GM23338 (cell line): ENCODE measurements around the gene FERMT3. TPM values are rescaled to one million over a fixed set of nuclear protein-coding genes. Genes with fewer than 3 reads are reported as not detected.

Experiments
- ATAC-seq: fragments of 200-7000 bp; cut with Tn5 transposase; 3 replicates; pipeline ENCODE4 v1.9.1; 2020
- DNase-seq: peaks from one replicate; pipeline ENCODE4 v3.0.0-alpha.2; 2015; ENCODE audit warnings: low spot score
- H2AFZ ChIP-seq: fragments of 200-600 bp; sonication (generic); 2 replicates; pipeline ENCODE4 v1.8.0; 2016; ENCODE audit warnings: antibody characterized with exemption, mild to moderate bottlenecking, moderate library complexity
- H3F3A ChIP-seq: fragments of 200-600 bp; sonication (generic); replicated peaks from 2 replicates; pipeline ENCODE4 v1.8.0; 2017; ENCODE audit warnings: antibody characterized with exemption, mixed run types, low read depth
- H3K27ac ChIP-seq: fragments of 200-600 bp; sonication (generic); 2 replicates; pipeline ENCODE4 v1.6.1; 2016; ENCODE audit warnings: low read depth
- H3K27me3 ChIP-seq: fragments of 200-600 bp; sonication (generic); 2 replicates; pipeline ENCODE4 v1.8.0; 2016; ENCODE audit warnings: mild to moderate bottlenecking, mixed run types, moderate library complexity; ENCODE audit not compliant: insufficient read depth
- H3K36me3 ChIP-seq: fragments of 200-600 bp; sonication (generic); 2 replicates; pipeline ENCODE4 v1.8.0; 2016; ENCODE audit warnings: mild to moderate bottlenecking; ENCODE audit not compliant: insufficient read depth
- H3K4me1 ChIP-seq: fragments of 200-600 bp; sonication (generic); 2 replicates; pipeline ENCODE4 v1.8.0; 2016; ENCODE audit warnings: mild to moderate bottlenecking, moderate library complexity; ENCODE audit not compliant: insufficient read depth
- H3K4me2 ChIP-seq: fragments of 200-600 bp; sonication (generic); 2 replicates; pipeline ENCODE4 v1.7.1; 2017; ENCODE audit warnings: mixed run types
- H3K4me3 ChIP-seq: fragments of 200-600 bp; sonication (generic); 2 replicates; pipeline ENCODE4 v1.6.1; 2016; ENCODE audit warnings: mixed run types
- H3K79me2 ChIP-seq: fragments of 200-600 bp; sonication (generic); replicated peaks from 2 replicates; pipeline ENCODE4 v1.8.0; 2017; ENCODE audit warnings: mild to moderate bottlenecking; ENCODE audit not compliant: insufficient read depth
- H3K9me2 ChIP-seq: fragments of 200-600 bp; sonication (generic); 2 replicates; pipeline ENCODE4 v1.8.0; 2017; ENCODE audit not compliant: insufficient read depth
- H4K20me1 ChIP-seq: fragments of 200-600 bp; sonication (generic); replicated peaks from 2 replicates; pipeline ENCODE4 v1.8.0; 2017; ENCODE audit warnings: mild to moderate bottlenecking; ENCODE audit not compliant: insufficient read depth
- H3K27ac Mint-ChIP-seq: 2 replicates; pipeline ENCODE4 v1.8.0; 2020; ENCODE audit warnings: inconsistent platforms, mild to moderate bottlenecking, moderate library complexity, mixed read lengths
- H3K27me3 Mint-ChIP-seq: 3 replicates; pipeline ENCODE4 v1.8.0; 2022; ENCODE audit warnings: low read depth, mild to moderate bottlenecking, moderate library complexity, mixed read lengths, inconsistent platforms; ENCODE audit not compliant: insufficient read depth, poor library complexity
- H3K36me3 Mint-ChIP-seq: 3 replicates; pipeline ENCODE4 v1.8.0; 2021; ENCODE audit warnings: low read depth, mild to moderate bottlenecking, inconsistent platforms, moderate library complexity, mixed read lengths
- H3K4me1 Mint-ChIP-seq: 3 replicates; pipeline ENCODE4 v1.8.0; 2020; ENCODE audit warnings: mild to moderate bottlenecking, inconsistent platforms, mixed read lengths
- H3K4me3 Mint-ChIP-seq: 3 replicates; pipeline ENCODE4 v1.8.0; 2021; ENCODE audit warnings: moderate library complexity, mild to moderate bottlenecking, inconsistent platforms, mixed read lengths
- H3K9me3 Mint-ChIP-seq: 3 replicates; pipeline ENCODE4 v1.8.0; 2020; ENCODE audit warnings: moderate library complexity, mild to moderate bottlenecking, inconsistent platforms, mixed read lengths
- CREB1 ChIP-seq: fragments of 250-450 bp; sonication (Bioruptor Pico); IDR thresholded peaks from 2 replicates; pipeline ENCODE4 v1.5.0; 2020; ENCODE audit warnings: low read depth, mild to moderate bottlenecking, moderate library complexity
- CTCF ChIP-seq, 2 experiments: fragments of 200-600 bp in 1 of 2; sonication (generic) in 1 of 2; conservative IDR thresholded peaks; 2 replicates each; pipeline versions ENCODE4 v1.5.1 to v1.6.1; 2016 to 2017; ENCODE audit warnings: antibody characterized with exemption in 2 of 2, low read depth in 2 of 2, mild to moderate bottlenecking in 2 of 2, moderate library complexity in 1 of 2
- ETS1 ChIP-seq: IDR thresholded peaks from 2 replicates; pipeline ENCODE4 v1.6.1; 2016; ENCODE audit warnings: antibody characterized with exemption
- EZH2 ChIP-seq: fragments of 200-600 bp; sonication (generic); IDR thresholded peaks from one replicate; pipeline ENCODE4 v1.8.0; 2017; ENCODE audit warnings: antibody characterized with exemption, mild to moderate bottlenecking, low read depth; ENCODE audit not compliant: unreplicated experiment
- EZH2phosphoT487 ChIP-seq: fragments of 200-600 bp; sonication (generic); IDR thresholded peaks from one replicate; pipeline ENCODE4 v1.8.1; 2018; ENCODE audit warnings: antibody characterized with exemption; ENCODE audit not compliant: unreplicated experiment
- JUNB ChIP-seq: IDR thresholded peaks from one replicate; pipeline ENCODE4 v1.6.1; 2016; ENCODE audit warnings: antibody characterized with exemption; ENCODE audit not compliant: unreplicated experiment
- NANOG ChIP-seq: IDR thresholded peaks from 2 replicates; pipeline ENCODE4 v1.6.1; 2016; ENCODE audit warnings: antibody characterized with exemption, borderline replicate concordance
- POLR2AphosphoS5 ChIP-seq: IDR thresholded peaks from 2 replicates; pipeline ENCODE4 v1.6.1; 2016; ENCODE audit warnings: antibody characterized with exemption, low read depth
- REST ChIP-seq: IDR thresholded peaks from one replicate; pipeline ENCODE4 v1.6.1; 2018; ENCODE audit warnings: antibody characterized with exemption; ENCODE audit not compliant: unreplicated experiment
- STAT1 ChIP-seq: IDR thresholded peaks from one replicate; pipeline ENCODE4 v1.6.1; 2016; ENCODE audit warnings: antibody characterized with exemption; ENCODE audit not compliant: unreplicated experiment
- ZNF114 ChIP-seq: fragments of 250-450 bp; sonication (Bioruptor Pico); IDR thresholded peaks from 2 replicates; pipeline ENCODE4 v1.5.0; 2020; ENCODE audit warnings: mild to moderate bottlenecking, moderate library complexity
- ZNF331 ChIP-seq: fragments of 250-450 bp; sonication (Bioruptor Pico); IDR thresholded peaks from 2 replicates; pipeline ENCODE4 v1.5.0; 2020; ENCODE audit warnings: low read depth, mild to moderate bottlenecking, moderate library complexity
- ZNF462 ChIP-seq: fragments of 250-450 bp; sonication (Bioruptor Pico); IDR thresholded peaks from 2 replicates; pipeline ENCODE4 v1.5.0; 2020; ENCODE audit warnings: mild to moderate bottlenecking, moderate library complexity
- polyA plus RNA-seq: library from polyadenylated mRNA; unstranded; fragments of >200 nt; fragmentation: Nextera tagmentation; extraction: Ambion mirVana; gene quantifications from 2 replicates; pipeline ENCODE4 v1.2.1, GENCODE V29; 2016
- total RNA-seq: library from RNA; depleted of rRNA; stranded (reverse); fragments of >200 nt; shearing (Covaris generic); gene quantifications from 2 replicates; pipeline ENCODE4 v1.2.3, GENCODE V29; 2014

FERMT3 gene
- total and polyA plus RNA-seq, 2 experiments from 2014 or later: 1.5 to 1.6 TPM

GRCh38 chr11:64176751-64177150 lies 29.8 kb upstream of the FERMT3 start:
- peaks cover 14% of the 10 kb centered on the region for H3K9me3 Mint-ChIP-seq
- DNase-seq (no peak), ATAC-seq (no peak)
- no peak for TF ChIP-seq CTCF (conservative IDR thresholded peaks at IDR 0.05; ENCODE audit: low read depth in 2 of 2)
- no peak for TF ChIP-seq ZNF331 (CRISPR knock-in tag)
- no peak for TF ChIP-seq JUNB
- no peak for TF ChIP-seq ZNF114 (CRISPR knock-in tag)
- no peak for TF ChIP-seq ETS1
- TF ChIP-seq CREB1 (CRISPR knock-in tag): no peak
- no peak for TF ChIP-seq STAT1
- TF ChIP-seq POLR2AphosphoS5: no peak
- no peak for TF ChIP-seq NANOG
- TF ChIP-seq EZH2: no peak
- TF ChIP-seq REST: no peak
- TF ChIP-seq ZNF462 (CRISPR knock-in tag): no peak
- no peak for TF ChIP-seq EZH2phosphoT487
- no peaks in the 10 kb centered on the region for H3K9me2 ChIP-seq
- H3K79me2 ChIP-seq: no peaks in the 10 kb centered on the region
- no peak overlapping the region for H2AFZ ChIP-seq
- H3K4me3 Mint-ChIP-seq: no peak overlapping the region
- no peaks in the 10 kb centered on the region for H3K27me3 ChIP-seq
- 0 out of 2 replicates have a peak, but pooled peaks cover under 1% of the 10 kb centered on the region for H3F3A ChIP-seq
- peaks cover 14% of the 10 kb centered on the region for H3K4me1 Mint-ChIP-seq
- H3K4me1 ChIP-seq: peaks cover 7% of the 10 kb centered on the region; the same call in 1 of the 2 replicates
- H3K4me3 ChIP-seq: no peak overlapping the region
- no peak overlapping the region for H3K27ac Mint-ChIP-seq
- peaks cover 21% of the 10 kb centered on the region for H3K27me3 Mint-ChIP-seq
- H4K20me1 ChIP-seq: peaks cover 5% of the 10 kb centered on the region; the same call in 1 of the 2 replicates
- no peak overlapping the region for H3K4me2 ChIP-seq
- peaks cover 32% of the 10 kb centered on the region for H3K36me3 Mint-ChIP-seq
- no peaks in the 10 kb centered on the region for H3K36me3 ChIP-seq
- no peak overlapping the region for H3K27ac ChIP-seq
